ENCODE data around the gene CDC20.

CDC20 gene

GRCh38 chr1:43360616-43361015, 1.8 kb downstream of the CDC20 start:
- no peak for TF ChIP-seq CTCF (conservative IDR thresholded peaks at IDR 0.05; ENCODE audit: low read depth)
- H3K27ac ChIP-seq = peak overlapping the region; percentile 94
- no peak for DNase-seq (ENCODE audit: low spot score)
- ChIA-PET POLR2A (ENCODE audit: low non-redundant PET) (no interaction called here), CTCF (no interaction called here)

DNA sequence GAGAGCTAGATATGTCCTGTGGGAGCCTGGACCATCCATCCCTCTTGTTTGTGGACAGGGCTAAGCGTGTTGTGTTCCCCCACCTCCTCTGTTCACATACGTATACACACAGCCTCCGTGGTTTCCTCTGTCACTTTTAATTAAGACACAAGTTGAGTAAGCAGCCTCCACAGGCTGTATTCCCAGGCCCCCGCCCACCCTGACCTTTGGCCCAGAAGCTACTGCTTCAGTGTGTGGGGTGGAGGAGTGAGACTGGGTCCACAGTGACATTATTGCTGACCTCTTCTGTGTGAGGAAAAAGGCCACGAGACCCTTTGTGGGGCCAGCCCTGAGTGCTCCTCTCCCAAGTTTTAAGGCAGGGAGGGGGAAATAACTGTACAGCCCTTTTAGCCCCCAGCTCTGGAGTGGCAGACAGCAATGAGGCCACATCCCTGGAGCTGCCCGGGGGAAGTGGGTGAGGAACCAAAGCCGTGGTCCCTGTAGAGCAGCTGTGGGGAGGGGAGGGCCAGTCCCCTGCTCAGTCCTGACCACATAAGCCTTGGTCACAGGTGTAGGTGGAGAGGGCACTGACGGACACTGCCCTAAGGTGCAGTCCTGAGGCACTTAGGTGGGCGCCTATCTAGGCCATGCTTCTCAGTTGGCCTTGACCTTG, 4.6 kb downstream of the CDC20 start:
- no peak for DNase-seq (ENCODE audit: low spot score)
- ChIA-PET CTCF (interaction anchor here (0.6 kb wide), 1 partner anchor 571 kb away, joined by 4 read pairs; no protein-coding TSS in a partner anchor), POLR2A (ENCODE audit: low non-redundant PET) (no interaction called here)
- H3K27ac ChIP-seq = peak overlapping the region; percentile 96
- TF ChIP-seq CTCF (conservative IDR thresholded peaks at IDR 0.05; ENCODE audit: low read depth) = no peak

- CTCF ChIA-PET = interaction anchor here (0.6 kb wide), 1 partner anchor 571 kb away, joined by 4 read pairs; no protein-coding TSS in a partner anchor
- no peak for TF ChIP-seq CTCF (conservative IDR thresholded peaks at IDR 0.05; ENCODE audit: low read depth)
- no peak for DNase-seq (ENCODE audit: low spot score)
- POLR2A ChIA-PET (ENCODE audit: low non-redundant PET) = no interaction called here
- H3K27ac ChIP-seq = peak overlapping the region; percentile 96
Measured at GRCh38 chr1:43363935-43364525, 5.2 kb downstream of the CDC20 start.

DNA sequence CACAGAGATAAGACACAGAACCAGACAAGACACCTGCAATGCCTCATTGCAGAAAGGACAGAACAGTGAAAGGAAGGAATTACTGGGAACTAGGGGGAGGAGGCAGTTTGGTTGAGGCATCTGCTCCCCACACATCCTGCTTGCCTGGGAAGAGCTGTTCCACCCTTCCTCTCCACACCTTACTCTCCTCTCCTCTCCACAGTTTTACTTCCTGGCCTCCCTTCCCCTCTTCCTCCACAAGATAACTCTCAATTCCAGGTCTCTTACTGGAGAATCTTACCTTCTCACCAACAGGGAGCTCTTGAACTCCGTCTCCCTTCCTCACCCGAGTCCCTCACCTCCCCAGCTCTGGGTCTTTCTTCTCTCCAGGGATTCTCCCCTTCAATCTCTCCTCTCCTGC, 6.9 kb downstream of the CDC20 start:
- H3K27ac ChIP-seq = peak overlapping the region; percentile 96
- DNase-seq (ENCODE audit: low spot score) = no peak
- CTCF ChIA-PET = interaction anchor here (1.3 kb wide), 1 partner anchor 80 kb away, joined by 4 read pairs; the partner anchor contains the start of gene C1orf210
- TF ChIP-seq CTCF (conservative IDR thresholded peaks at IDR 0.05; ENCODE audit: low read depth) = no peak
- POLR2A ChIA-PET (ENCODE audit: low non-redundant PET) = no interaction called here

GRCh38 chr1:43366179-43366578, 7.4 kb downstream of the CDC20 start:
- CTCF ChIA-PET = interaction anchor here (1.3 kb wide), 1 partner anchor 80 kb away, joined by 4 read pairs; the partner anchor contains the start of gene C1orf210
- POLR2A ChIA-PET (ENCODE audit: low non-redundant PET) = no interaction called here
- no peak for TF ChIP-seq CTCF (conservative IDR thresholded peaks at IDR 0.05; ENCODE audit: low read depth)
- peak overlapping the region; percentile 96 for H3K27ac ChIP-seq
- peak; percentile 73 for DNase-seq (ENCODE audit: low spot score)

GRCh38 chr1:43366601-43367025, 7.8 kb downstream of the CDC20 start:
- no peak for TF ChIP-seq CTCF (conservative IDR thresholded peaks at IDR 0.05; ENCODE audit: low read depth)
- POLR2A ChIA-PET (ENCODE audit: low non-redundant PET) = no interaction called here
- CTCF ChIA-PET = interaction anchor here (1.3 kb wide), 1 partner anchor 81 kb away, joined by 4 read pairs; the partner anchor contains the start of gene C1orf210
- no peak for DNase-seq (ENCODE audit: low spot score)
- peak overlapping the region; percentile 96 for H3K27ac ChIP-seq

Data from RWPE1 (cell line).